Activated naive CD4-positive, alpha-beta T cell treated with anti-CD3 and anti-CD28 coated beads, Interleukin-2, amount 50 U/mL, for 24 hours (primary cell): ENCODE results near the gene MBTPS1.

Source experiments
- H3K27ac Mint-ChIP-seq: one replicate; pipeline ENCODE4 v1.8.0; 2021; ENCODE audit warnings: mild to moderate bottlenecking, mixed read lengths
- H3K27me3 Mint-ChIP-seq: one replicate; pipeline ENCODE4 v1.8.0; 2021; ENCODE audit warnings: mixed read lengths
- H3K36me3 Mint-ChIP-seq: one replicate; pipeline ENCODE4 v1.8.0; 2021; ENCODE audit warnings: mixed read lengths
- H3K4me1 Mint-ChIP-seq: one replicate; pipeline ENCODE4 v1.8.0; 2021; ENCODE audit warnings: mixed read lengths
- H3K4me3 Mint-ChIP-seq: one replicate; pipeline ENCODE4 v1.8.0; 2021; ENCODE audit warnings: mild to moderate bottlenecking, mixed read lengths
- H3K9me3 Mint-ChIP-seq: one replicate; pipeline ENCODE4 v1.8.0; 2021; ENCODE audit warnings: mixed read lengths

MBTPS1 gene

GRCh38 chr16:84058664-84059063, 58.1 kb downstream of the MBTPS1 start:
- H3K36me3 Mint-ChIP-seq, result peaks cover 8% of the 10 kb centered on the region
- no peak overlapping the region for H3K27ac Mint-ChIP-seq
- no peaks in the 10 kb centered on the region for H3K9me3 Mint-ChIP-seq

DNA sequence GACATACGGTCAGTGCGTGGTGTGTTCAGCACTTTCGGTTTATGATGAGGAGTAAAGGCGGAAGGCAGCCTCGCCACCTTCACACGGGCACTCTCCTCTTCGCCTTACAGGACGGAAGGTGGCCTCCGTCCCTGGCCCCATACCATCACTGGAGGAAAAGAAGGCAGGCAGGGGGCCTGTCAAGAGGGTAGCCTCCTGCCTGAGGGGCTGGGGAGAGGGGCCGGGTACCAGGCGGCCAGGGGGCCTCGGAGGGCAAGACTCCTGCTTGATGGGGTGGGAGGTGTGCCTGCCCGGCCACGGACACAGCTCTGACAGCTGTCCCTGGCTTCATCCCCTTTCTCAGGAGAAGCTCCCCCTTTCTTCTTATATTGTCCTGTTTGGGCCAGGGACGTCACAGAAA, 58.5 kb downstream of the MBTPS1 start:
- Mint-ChIP-seq H3K4me1 (no peaks in the 10 kb centered on the region), H3K4me3 (no peak overlapping the region), H3K36me3 (peaks cover 6% of the 10 kb centered on the region), H3K9me3 (no peaks in the 10 kb centered on the region), H3K27me3 (no peaks in the 10 kb centered on the region), H3K27ac (no peak overlapping the region)

More at GRCh38 chr16:84058664-84059063, 58.1 kb downstream of the MBTPS1 start:
- Mint-ChIP-seq H3K27me3 (no peaks in the 10 kb centered on the region), H3K4me1 (no peaks in the 10 kb centered on the region), H3K4me3 (no peak overlapping the region)

GRCh38 chr16:84056933-84057332, 59.8 kb downstream of the MBTPS1 start:
- Mint-ChIP-seq H3K4me3 (no peak overlapping the region), H3K9me3 (no peaks in the 10 kb centered on the region), H3K27ac (no peak overlapping the region), H3K27me3 (no peaks in the 10 kb centered on the region), H3K36me3 (peaks cover 11% of the 10 kb centered on the region), H3K4me1 (no peaks in the 10 kb centered on the region)

DNA sequence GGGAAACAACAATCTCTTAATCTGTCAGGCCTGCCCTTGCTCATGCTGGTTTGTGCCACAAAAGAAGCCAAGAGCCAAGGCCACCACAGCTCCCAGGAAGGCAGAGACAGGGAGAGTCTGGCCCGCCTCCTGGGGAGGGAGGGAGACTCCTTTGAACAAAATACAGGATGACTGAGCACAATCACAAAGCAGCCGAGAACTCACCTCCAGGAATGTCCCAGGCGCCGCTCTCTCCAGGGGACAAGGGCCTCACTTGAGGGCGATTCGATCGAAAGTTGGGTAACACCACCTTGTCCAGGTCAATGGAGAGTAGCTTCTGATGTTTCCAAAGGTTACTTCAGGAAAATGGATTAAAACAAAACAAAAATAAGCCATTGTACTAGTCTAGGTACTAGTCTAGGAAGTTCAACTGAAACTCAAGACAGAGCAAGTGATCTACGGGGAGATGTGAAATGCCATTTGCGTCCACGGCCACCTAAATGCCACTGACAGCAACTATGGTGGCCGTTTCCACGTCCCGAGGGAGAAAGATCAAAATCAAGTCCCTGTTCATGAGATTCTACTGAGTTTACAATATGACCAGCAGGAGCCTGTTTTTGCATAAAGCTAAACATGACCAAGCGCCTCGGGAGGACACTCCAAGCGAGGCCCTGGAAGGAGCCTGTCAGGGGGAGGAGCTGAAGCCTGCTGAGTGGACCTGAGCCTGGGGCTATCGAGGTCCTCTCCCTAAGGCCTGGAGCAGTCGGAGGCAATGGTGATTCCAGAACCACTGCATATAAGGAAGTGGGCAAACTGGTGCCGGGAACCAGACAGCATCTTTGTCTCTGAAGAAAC, 60.7 kb downstream of the MBTPS1 start:
- Mint-ChIP-seq H3K4me3 (no peak overlapping the region), H3K36me3 (peaks cover 11% of the 10 kb centered on the region), H3K9me3 (no peaks in the 10 kb centered on the region)

DNA sequence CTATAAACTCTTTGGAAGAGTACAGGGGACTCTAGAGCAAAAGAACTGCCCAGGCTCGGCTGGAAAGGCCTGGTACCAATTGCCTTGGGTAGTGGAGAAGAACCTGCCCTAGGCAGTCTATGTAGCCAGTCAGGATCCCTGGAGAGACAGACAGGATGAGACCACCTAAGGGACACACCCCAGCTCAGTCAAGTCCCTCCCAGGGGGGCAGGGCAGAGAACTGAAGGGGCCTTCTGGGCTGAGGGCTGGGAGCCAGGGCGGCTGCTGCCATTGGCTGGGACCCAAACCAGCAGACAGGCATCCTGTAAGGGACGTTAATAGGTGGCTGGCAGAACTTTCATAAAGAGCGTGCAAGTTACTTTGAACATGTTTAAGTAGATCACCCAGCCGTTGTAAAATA, 61.4 kb downstream of the MBTPS1 start:
- Mint-ChIP-seq H3K9me3 (no peaks in the 10 kb centered on the region), H3K27me3 (no peaks in the 10 kb centered on the region), H3K27ac (no peak overlapping the region), H3K4me3 (no peak overlapping the region), H3K36me3 (peaks cover 11% of the 10 kb centered on the region), H3K4me1 (no peaks in the 10 kb centered on the region)

More for the DNA sequence above, 60.7 kb downstream of the MBTPS1 start:
- no peaks in the 10 kb centered on the region for H3K4me1 Mint-ChIP-seq
- H3K27me3 Mint-ChIP-seq, result no peaks in the 10 kb centered on the region
- no peak overlapping the region for H3K27ac Mint-ChIP-seq

DNA sequence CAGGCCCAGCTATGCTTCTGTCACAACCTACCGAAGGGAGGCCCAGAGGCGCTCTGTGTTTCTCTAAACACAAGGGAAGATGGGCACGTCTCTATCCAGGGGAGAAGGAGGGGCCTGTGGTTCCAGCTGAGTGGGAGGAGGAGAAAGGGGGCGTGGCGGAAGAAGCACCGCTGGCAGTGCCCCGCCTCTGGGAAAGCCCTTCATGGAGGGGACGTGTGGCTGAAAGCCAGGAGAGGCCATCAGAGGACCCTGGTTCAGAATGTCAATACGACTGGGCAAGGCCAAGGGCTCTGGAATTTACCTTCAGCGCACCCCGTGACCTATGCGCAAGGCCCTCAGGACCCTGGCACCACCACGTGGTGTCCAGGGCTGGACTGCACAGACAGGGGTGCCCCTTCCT, 61.8 kb downstream of the MBTPS1 start:
- Mint-ChIP-seq H3K27ac (no peak overlapping the region), H3K36me3 (peaks cover 11% of the 10 kb centered on the region), H3K4me1 (no peaks in the 10 kb centered on the region), H3K9me3 (no peaks in the 10 kb centered on the region), H3K27me3 (no peaks in the 10 kb centered on the region), H3K4me3 (no peak overlapping the region)

DNA sequence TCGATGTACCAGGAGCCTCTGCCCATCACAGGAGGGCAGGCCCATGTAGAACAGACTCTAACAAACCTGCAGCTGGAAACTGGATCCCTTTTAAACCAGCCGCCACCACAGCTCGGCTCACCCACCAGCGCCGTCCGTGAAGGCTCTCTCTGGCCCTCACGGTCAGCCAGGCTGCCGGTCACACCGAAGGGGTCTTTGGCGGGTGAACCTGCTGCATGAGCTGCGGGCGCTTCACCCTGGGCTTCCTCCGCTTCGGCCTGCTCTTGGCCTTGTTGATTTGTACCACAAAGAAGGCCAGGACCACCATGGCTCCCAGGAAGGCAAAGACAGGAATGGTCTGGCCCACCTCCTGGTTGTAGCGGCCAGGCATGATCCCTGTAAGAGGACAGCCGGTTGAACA, 62.5 kb downstream of the MBTPS1 start:
- no peak overlapping the region for H3K27ac Mint-ChIP-seq
- H3K4me1 Mint-ChIP-seq, result no peaks in the 10 kb centered on the region

DNA sequence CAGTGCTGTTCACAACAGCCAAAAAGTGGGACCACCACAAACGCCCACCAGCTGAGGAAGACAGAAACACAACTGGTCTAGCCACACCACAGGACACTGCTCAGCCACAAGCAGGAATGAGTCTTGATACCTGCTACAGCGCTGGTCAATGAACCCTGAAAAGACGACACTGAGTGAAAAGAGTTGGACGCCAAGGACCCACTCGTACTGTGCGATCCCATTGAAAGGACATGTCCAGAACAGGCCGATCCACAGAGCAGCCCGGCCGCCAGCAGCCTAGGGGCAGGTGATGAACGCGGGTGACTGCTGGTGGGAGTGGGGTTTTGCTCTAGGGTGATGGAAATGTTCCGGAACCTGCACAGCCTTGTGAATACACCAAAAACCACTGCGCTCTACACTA, 63.5 kb downstream of the MBTPS1 start:
- Mint-ChIP-seq H3K36me3 (peaks cover 11% of the 10 kb centered on the region), H3K27ac (no peak overlapping the region), H3K27me3 (no peaks in the 10 kb centered on the region)

More for the DNA sequence above, 62.5 kb downstream of the MBTPS1 start:
- Mint-ChIP-seq H3K36me3 (peaks cover 11% of the 10 kb centered on the region), H3K4me3 (no peak overlapping the region), H3K27me3 (no peaks in the 10 kb centered on the region), H3K9me3 (no peaks in the 10 kb centered on the region)

GRCh38 chr16:84052071-84052622, 64.6 kb downstream of the MBTPS1 start:
- H3K4me3 Mint-ChIP-seq, result no peak overlapping the region
- no peak overlapping the region for H3K27ac Mint-ChIP-seq
- no peaks in the 10 kb centered on the region for H3K9me3 Mint-ChIP-seq
- H3K36me3 Mint-ChIP-seq, result peaks cover 6% of the 10 kb centered on the region
- H3K4me1 Mint-ChIP-seq, result no peaks in the 10 kb centered on the region
- H3K27me3 Mint-ChIP-seq, result no peaks in the 10 kb centered on the region

More for the DNA sequence above, 63.5 kb downstream of the MBTPS1 start:
- H3K4me3 Mint-ChIP-seq, result no peak overlapping the region
- no peaks in the 10 kb centered on the region for H3K9me3 Mint-ChIP-seq
- no peaks in the 10 kb centered on the region for H3K4me1 Mint-ChIP-seq

- no peak overlapping the region for H3K27ac Mint-ChIP-seq
- peaks cover 6% of the 10 kb centered on the region for H3K36me3 Mint-ChIP-seq
- no peaks in the 10 kb centered on the region for H3K9me3 Mint-ChIP-seq
- H3K4me1 Mint-ChIP-seq, result no peaks in the 10 kb centered on the region
- no peaks in the 10 kb centered on the region for H3K27me3 Mint-ChIP-seq
- no peak overlapping the region for H3K4me3 Mint-ChIP-seq
Observed at GRCh38 chr16:84050316-84050715, 66.4 kb downstream of the MBTPS1 start.

DNA sequence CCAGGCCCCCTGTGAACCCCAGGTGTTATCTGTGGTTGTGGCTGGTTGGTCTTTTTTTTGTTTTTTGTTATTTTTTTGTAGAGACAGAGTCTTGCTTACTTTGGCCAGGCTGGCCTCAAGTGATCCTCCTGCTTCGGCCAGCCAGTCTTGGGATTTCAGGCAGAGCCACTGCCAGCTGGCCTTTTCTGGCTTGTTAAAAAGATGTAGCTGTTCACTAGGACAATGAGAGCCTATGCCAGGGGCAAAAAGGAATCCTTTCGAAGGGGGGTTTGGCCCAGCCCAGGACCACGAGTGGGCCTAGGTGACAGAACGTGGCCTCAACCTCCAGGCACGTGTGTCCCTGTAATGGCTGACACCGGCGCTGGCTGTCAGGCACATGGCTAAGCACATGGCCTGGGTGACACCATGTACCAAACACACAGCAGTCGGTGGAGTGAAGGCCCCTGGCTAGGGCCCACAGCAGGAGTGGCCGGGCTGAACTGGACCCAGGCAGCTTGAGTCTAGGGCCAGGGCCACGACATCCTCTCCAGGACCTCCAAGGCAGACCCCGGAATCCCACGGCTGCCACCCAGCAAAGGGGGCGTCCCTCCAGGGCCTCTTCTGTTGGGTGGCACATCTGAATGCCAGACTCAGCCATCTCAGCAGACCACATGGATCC, 67.2 kb downstream of the MBTPS1 start:
- Mint-ChIP-seq H3K27me3 (peaks cover under 1% of the 10 kb centered on the region), H3K4me3 (no peak overlapping the region), H3K27ac (no peak overlapping the region), H3K36me3 (peaks cover 6% of the 10 kb centered on the region), H3K4me1 (no peaks in the 10 kb centered on the region), H3K9me3 (no peaks in the 10 kb centered on the region)

DNA sequence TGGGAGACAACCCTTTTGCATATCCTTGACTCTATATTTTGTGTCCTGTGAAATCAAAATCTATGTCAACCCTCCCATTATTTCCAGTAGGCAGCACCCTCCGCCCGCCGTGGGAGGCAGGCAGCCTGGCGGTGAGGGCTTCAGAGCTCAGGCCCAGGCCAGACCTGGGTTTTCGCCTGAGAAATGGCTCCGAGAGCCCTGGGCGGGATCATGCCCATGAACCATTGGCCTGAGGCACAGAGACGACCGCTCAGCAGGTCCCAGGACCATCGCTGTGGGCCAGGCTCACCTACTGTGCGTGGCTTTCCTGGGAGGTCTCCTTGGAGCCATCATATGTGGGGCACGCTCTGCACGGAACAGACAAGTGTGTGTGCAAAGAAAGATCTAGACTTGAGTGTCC, 67.9 kb downstream of the MBTPS1 start:
- peaks cover 6% of the 10 kb centered on the region for H3K36me3 Mint-ChIP-seq
- H3K4me3 Mint-ChIP-seq, result no peak overlapping the region
- peaks cover 5% of the 10 kb centered on the region for H3K27me3 Mint-ChIP-seq
- no peak overlapping the region for H3K27ac Mint-ChIP-seq
- H3K4me1 Mint-ChIP-seq, result no peaks in the 10 kb centered on the region
- H3K9me3 Mint-ChIP-seq, result no peaks in the 10 kb centered on the region

DNA sequence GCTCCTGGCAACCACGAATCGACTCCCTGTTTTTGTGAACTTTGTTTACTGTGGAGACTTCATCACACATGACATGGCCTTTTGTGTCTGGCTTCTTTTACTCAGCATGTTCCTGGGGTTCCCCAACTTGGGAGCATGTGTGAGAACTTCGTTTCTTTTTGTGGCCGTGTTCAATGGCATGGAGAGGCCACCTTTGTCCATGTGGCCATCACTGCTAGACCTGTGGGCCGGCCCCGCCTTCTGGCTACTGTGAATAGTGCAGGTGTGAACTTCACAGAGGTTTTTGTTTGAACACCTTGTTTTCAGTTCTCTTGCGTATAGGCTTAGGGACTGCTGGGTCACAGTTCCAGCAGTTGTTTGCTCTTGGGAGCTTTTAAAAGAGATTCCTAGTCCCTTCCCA, 68.5 kb downstream of the MBTPS1 start:
- Mint-ChIP-seq H3K36me3 (peaks cover 6% of the 10 kb centered on the region), H3K4me3 (no peak overlapping the region), H3K27me3 (peaks cover 5% of the 10 kb centered on the region), H3K9me3 (no peaks in the 10 kb centered on the region), H3K4me1 (no peaks in the 10 kb centered on the region), H3K27ac (no peak overlapping the region)

DNA sequence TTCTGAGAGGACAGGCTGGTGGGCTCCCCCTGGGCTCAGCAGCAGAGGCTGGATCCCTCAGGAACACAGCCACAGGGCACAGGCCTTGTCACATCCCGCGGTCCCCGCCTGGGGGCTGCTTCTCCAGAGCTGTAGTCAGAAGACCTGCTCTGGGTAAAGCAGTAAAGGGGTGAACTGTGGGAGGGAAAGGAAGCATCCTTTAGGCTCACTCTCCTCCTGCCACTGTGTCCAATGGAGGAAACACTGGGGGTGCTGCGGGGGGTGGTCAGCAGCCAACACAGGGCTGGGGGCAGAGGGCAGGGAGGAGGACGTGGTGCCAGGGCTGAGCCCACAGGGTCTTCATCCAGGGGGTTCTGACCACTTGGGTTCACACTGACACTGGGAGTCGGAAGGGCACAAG, 69.1 kb downstream of the MBTPS1 start:
- H3K27ac Mint-ChIP-seq, result no peak overlapping the region
- H3K36me3 Mint-ChIP-seq, result peaks cover 3% of the 10 kb centered on the region
- no peak overlapping the region for H3K4me3 Mint-ChIP-seq
- no peaks in the 10 kb centered on the region for H3K9me3 Mint-ChIP-seq
- H3K27me3 Mint-ChIP-seq, result peaks cover 5% of the 10 kb centered on the region
- no peaks in the 10 kb centered on the region for H3K4me1 Mint-ChIP-seq

DNA sequence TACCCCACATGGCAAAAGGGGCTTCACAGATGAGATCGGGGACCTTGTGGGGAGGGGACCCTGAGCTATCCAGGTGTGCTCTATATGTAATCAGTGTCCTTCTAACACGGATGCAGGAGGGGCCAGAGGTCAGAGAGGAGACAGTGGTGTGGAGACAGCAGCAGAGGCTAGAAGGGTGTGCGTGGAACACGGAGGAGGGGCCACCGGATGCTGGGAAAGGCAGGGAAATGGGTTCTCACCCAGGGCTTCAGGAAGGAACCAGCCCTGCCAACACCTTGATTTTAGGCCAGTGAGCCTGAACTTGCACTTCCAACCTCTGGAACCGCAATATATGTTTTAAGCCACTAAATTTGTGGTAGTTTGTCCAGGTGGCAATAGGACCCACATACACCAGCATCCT, 69.5 kb downstream of the MBTPS1 start:
- H3K27ac Mint-ChIP-seq, result no peak overlapping the region
- no peaks in the 10 kb centered on the region for H3K9me3 Mint-ChIP-seq
- H3K4me3 Mint-ChIP-seq, result no peak overlapping the region
- H3K4me1 Mint-ChIP-seq, result no peaks in the 10 kb centered on the region
- peaks cover 7% of the 10 kb centered on the region for H3K27me3 Mint-ChIP-seq
- H3K36me3 Mint-ChIP-seq, result no peaks in the 10 kb centered on the region

DNA sequence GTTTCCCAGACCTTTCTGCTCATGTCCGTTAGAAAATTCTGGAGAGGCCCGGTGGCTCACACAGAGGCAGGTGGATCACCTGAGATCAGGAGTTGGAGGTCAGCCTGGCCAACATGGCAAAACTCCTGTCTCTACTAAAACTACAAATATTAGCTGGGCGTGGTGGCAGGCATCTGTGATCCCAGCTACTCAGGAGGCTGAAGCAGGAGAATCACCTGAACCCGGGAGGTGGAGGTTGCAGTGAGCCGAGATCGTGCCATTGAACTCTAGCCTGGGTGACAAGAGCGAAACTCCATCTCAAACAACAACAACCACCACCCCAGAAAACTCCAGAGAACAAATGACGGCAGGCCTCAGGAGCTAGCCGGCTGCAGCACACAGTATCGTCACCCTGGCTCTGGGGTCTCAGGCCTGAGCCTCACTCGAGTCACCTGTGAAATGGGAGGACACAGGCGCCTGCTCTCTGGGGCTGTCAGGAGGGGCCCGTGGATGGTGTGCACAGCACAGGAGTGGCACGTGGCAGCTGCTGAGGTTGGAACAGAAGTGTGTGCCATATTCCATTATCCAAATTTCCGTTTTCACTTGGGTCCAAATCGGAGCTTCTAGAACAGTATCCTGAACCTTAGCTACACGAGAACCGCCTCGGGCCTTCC, 70.8 kb downstream of the MBTPS1 start:
- no peak overlapping the region for H3K4me3 Mint-ChIP-seq
- H3K9me3 Mint-ChIP-seq, result no peaks in the 10 kb centered on the region
- H3K27me3 Mint-ChIP-seq, result peaks cover 9% of the 10 kb centered on the region
- H3K27ac Mint-ChIP-seq, result no peak overlapping the region
- no peaks in the 10 kb centered on the region for H3K36me3 Mint-ChIP-seq
- no peaks in the 10 kb centered on the region for H3K4me1 Mint-ChIP-seq
